Neuron (in vitro differentiated cells): ENCODE data around the gene RAB36.

Source experiments
- H2AFZ ChIP-seq: one replicate; pipeline ENCODE4 v1.6.1; 2013; ENCODE audit warnings: low read depth, mild to moderate bottlenecking, inconsistent platforms, low read length, moderate library complexity
- H3K27me3 ChIP-seq: one replicate; pipeline ENCODE4 v1.6.1; 2013; ENCODE audit warnings: low read length; ENCODE audit not compliant: insufficient read depth
- H3K36me3 ChIP-seq: one replicate; pipeline ENCODE4 v1.6.1; 2013; ENCODE audit warnings: low read length; ENCODE audit not compliant: insufficient read depth
- H3K4me1 ChIP-seq: one replicate; pipeline ENCODE4 v1.6.1; 2013; ENCODE audit warnings: low read length; ENCODE audit not compliant: insufficient read depth
- H3K4me3 ChIP-seq: 2 replicates; pipeline ENCODE4 v1.5.1; 2013; ENCODE audit warnings: mild to moderate bottlenecking, low read length, moderate library complexity
- H3K9me3 ChIP-seq: one replicate; pipeline ENCODE4 v1.6.1; 2013; ENCODE audit warnings: low read length

RAB36 gene

GRCh38 chr22:23213581-23214334 lies 68.5 kb downstream of the RAB36 start:
- Histone ChIP-seq H3K4me1 (peaks cover 9% of the 10 kb centered on the region), H3K36me3 (peaks cover 5% of the 10 kb centered on the region)

More at GRCh38 chr22:23213581-23214334, 68.5 kb downstream of the RAB36 start:
- no peaks in the 10 kb centered on the region for H3K27me3 ChIP-seq
- H2AFZ ChIP-seq, result no peak overlapping the region
- peaks cover 5% of the 10 kb centered on the region for H3K9me3 ChIP-seq
- H3K4me3 ChIP-seq, result no peak overlapping the region
